Transverse colon (tissue), 4 donors: ENCODE measurements around the gene MYO7A.

ENCODE experiments used
- EP300 ChIP-seq: sonication (generic); formaldehyde crosslinking; IDR thresholded peaks from one replicate; pipeline ENCODE4 v1.6.1; 2017; ENCODE audit warnings: antibody characterized with exemption, low read depth
- POLR2A ChIP-seq: fragments of 450-650 bp; IDR thresholded peaks from one replicate; pipeline ENCODE4 v1.6.1; 2016; ENCODE audit warnings: antibody characterized with exemption, mild to moderate bottlenecking, moderate library complexity
- POLR2AphosphoS5 ChIP-seq, 3 donors: sonication (generic); formaldehyde crosslinking; IDR thresholded peaks; one replicate each; pipeline ENCODE4 v1.6.1; 2016; ENCODE audit warnings: antibody characterized with exemption in 3 of 3
- TF ChIP-seq, protein P1 (sequence below), 5 experiments: fragments of 200-600 bp in 3 of 5; fragments of 450-650 bp in 2 of 5; sonication (generic) in 3 of 5; IDR thresholded peaks; 1 replicate in 2 of 5; 2 replicates in 3 of 5; pipeline ENCODE4 v1.5.1; 2016 to 2017; ENCODE audit warnings: antibody characterized with exemption in 5 of 5, inconsistent platforms in 3 of 5, mild to moderate bottlenecking in 2 of 5, moderate library complexity in 1 of 5

GRCh38 chr11:77215106-77215505 is 87.1 kb downstream of the MYO7A start:
- TF ChIP-seq, protein P1, sequence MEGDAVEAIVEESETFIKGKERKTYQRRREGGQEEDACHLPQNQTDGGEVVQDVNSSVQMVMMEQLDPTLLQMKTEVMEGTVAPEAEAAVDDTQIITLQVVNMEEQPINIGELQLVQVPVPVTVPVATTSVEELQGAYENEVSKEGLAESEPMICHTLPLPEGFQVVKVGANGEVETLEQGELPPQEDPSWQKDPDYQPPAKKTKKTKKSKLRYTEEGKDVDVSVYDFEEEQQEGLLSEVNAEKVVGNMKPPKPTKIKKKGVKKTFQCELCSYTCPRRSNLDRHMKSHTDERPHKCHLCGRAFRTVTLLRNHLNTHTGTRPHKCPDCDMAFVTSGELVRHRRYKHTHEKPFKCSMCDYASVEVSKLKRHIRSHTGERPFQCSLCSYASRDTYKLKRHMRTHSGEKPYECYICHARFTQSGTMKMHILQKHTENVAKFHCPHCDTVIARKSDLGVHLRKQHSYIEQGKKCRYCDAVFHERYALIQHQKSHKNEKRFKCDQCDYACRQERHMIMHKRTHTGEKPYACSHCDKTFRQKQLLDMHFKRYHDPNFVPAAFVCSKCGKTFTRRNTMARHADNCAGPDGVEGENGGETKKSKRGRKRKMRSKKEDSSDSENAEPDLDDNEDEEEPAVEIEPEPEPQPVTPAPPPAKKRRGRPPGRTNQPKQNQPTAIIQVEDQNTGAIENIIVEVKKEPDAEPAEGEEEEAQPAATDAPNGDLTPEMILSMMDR (IDR thresholded peaks at IDR 0.05), result no peak
- TF ChIP-seq EP300 (no peak), POLR2AphosphoS5 (IDR thresholded peaks at IDR 0.05) (no peak), POLR2A (no peak)
